Epithelial cell of esophagus (primary cell): Measurements from ENCODE around the gene TOMM6.
A peak's percentile ranks its signal among the peaks of the same experiment; 100 is the strongest.
"Not testable (repeated sequence)": the region's sequence is repeated elsewhere in the genome, so short reads cannot be mapped to it uniquely, and the experiment has no call there.

Experiments used
- DNase-seq: peaks from one replicate; pipeline ENCODE4 v3.0.0; 2010; ENCODE audit warnings: low read depth
- H3K4me3 ChIP-seq: 2 replicates; pipeline ENCODE4 v1.5.1; 2011; ENCODE audit warnings: mild to moderate bottlenecking, low read length, control low read depth
- TF ChIP-seq, protein P1 (sequence below): IDR thresholded peaks from 2 replicates; pipeline ENCODE4 v1.5.1; 2011; ENCODE audit warnings: low read depth, mild to moderate bottlenecking, low read length, control low read depth, inconsistent platforms; ENCODE audit not compliant: insufficient read depth; ENCODE audit errors: missing control alignments

The TOMM6 gene

GRCh38 chr6:41757271-41757670 is 30.2 kb upstream of the TOMM6 start:
- no peak overlapping the region for H3K4me3 ChIP-seq
- TF ChIP-seq, protein P1, sequence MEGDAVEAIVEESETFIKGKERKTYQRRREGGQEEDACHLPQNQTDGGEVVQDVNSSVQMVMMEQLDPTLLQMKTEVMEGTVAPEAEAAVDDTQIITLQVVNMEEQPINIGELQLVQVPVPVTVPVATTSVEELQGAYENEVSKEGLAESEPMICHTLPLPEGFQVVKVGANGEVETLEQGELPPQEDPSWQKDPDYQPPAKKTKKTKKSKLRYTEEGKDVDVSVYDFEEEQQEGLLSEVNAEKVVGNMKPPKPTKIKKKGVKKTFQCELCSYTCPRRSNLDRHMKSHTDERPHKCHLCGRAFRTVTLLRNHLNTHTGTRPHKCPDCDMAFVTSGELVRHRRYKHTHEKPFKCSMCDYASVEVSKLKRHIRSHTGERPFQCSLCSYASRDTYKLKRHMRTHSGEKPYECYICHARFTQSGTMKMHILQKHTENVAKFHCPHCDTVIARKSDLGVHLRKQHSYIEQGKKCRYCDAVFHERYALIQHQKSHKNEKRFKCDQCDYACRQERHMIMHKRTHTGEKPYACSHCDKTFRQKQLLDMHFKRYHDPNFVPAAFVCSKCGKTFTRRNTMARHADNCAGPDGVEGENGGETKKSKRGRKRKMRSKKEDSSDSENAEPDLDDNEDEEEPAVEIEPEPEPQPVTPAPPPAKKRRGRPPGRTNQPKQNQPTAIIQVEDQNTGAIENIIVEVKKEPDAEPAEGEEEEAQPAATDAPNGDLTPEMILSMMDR = no peak
- no peak for DNase-seq

DNA sequence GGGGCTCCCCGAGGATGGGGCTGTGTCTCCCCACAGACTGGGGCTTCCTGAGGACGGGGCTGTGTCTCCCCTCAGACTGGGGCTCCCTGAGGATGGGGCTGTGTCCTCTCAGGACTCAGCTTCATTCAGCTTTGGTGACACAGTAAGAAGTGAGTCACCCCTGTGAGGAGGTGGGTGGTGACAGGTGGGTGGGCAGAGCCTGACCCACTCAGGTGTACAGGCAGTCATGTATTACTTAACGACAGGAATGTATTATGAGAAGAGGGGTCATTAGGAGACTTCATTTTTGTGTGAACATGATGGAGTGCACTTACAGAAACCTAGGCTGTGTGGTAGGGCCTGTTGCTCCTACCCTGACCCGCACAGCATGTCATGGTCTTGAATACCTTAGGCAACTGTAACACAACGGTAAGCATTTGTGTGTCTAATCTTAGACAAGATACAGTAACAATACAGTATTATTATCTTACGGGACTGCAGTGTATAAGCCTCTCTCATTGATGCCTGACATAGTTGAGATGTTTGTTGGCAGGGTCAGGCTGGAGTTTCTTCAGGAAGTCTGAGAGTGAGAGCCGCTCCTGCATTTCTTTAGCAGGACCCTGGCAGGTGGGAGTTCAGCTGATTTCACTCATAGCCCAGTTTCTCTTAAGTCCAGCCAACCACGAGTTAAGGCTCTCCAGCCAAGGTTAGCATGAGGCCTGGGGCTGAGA is 29.4 kb upstream of the TOMM6 start:
- no peak overlapping the region for H3K4me3 ChIP-seq
- TF ChIP-seq, protein P1 = no peak
- no peak for DNase-seq

DNA sequence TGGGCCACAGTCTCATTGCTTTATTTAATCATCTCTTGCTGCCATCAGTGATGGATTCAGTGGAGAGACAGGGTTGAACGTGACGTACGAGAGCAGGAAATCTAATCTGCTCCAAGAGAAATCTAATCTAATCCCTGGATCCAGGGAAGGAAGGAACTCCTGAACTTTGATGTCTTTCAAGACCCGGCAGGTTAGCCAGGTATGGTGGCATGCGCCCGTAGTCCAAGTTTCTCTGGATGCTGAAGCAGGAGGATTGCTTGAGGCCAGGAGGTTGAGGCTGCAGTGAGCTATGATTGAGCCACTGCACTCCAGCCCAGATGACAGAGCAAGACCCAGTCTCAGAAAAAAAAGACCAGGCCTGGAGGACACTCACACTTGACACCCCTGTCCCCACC is 28.9 kb upstream of the TOMM6 start:
- no peak for DNase-seq
- TF ChIP-seq, protein P1 = no peak
- no peak overlapping the region for H3K4me3 ChIP-seq

DNA sequence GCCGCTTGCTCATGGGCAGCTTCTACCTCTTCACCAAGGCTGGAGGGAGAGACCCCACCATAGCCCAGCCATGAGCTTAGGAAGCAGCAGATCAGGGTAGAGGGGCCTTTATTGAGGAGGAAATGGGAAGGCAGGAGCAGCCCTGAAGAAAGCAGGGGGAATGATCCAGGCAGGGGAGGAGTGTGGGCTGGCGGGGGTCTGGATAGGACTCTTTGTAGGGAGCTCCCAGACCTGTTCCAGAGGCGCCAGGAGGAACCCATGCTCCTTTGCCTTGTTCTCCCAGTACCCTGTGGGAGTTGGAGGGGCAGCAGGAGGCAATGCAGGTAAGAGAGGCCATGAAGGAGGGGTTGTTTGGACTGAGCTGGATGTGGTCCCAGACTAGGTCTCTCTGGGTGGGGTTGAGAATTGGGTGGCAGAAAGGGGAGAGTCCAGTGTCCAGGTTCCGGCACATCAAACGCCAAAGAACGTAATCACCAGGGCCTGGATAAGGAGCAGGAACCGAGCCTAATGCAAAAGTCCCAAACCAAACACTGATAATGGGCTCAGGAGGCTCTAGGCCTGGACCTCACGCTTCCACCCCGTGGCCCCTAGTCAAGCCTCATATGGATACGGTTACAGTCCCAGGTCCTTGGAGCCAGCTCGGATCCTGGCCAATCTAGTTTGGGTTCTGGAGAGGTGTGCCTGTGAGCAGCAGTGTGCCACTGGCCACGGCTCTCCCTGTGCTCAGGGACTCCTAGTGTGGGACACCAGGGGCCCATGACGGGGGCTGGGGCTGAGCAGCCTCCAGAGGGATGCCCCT is 28.2 kb upstream of the TOMM6 start:
- no peak overlapping the region for H3K4me3 ChIP-seq
- DNase-seq = no peak
- TF ChIP-seq, protein P1 = no peak

- TF ChIP-seq, protein P1 = no peak
- no peak for DNase-seq
- H3K4me3 ChIP-seq = no peak overlapping the region
Observed at GRCh38 chr6:41759905-41760579, 27.5 kb upstream of the TOMM6 start.

- TF ChIP-seq, protein P1 = no peak
- no peak for DNase-seq
- no peak overlapping the region for H3K4me3 ChIP-seq
Observed at GRCh38 chr6:41763470-41763869, 24.0 kb upstream of the TOMM6 start.

DNA sequence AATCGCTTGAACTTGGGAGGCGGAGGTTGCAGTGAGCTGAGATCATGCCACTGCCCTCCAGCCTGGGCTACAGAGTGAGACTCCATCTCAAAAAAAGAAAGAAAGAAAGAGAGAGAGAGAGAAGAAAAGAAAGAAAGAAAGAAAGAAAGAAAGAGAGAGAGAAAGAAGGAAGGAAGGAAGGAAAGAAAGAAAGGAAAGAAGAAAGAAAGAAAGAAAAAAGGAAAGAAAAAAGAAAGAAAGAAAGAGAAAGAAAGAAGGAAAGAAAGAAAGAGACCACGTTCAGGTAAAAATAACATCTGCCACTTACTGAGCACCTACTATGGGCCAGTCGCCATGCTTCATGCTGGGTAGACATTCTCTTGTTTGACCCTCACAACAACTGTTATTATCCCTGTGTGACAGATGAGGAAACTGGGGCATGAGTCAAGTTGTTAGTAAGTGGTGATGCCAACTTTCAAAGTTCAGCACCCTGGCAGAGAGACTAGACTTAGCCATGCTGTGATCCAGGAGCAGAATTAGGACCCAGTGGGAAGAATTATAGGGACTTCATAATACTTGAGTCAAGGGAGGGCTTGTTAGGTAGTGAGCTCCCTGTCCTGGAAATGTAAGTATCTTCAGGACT is 21.3 kb upstream of the TOMM6 start:
- DNase-seq = peak; percentile 61
- not testable (repeated sequence) for H3K4me3 ChIP-seq
